Mucosa of descending colon (tissue), 3 donors: Measurements from ENCODE around the gene PPP1R26. TPM values are rescaled to one million over a fixed set of nuclear protein-coding genes. Genes with fewer than 3 reads are reported as not detected.

ENCODE experiments used
- ATAC-seq: fragments of 200-7000 bp; cut with Tn5 transposase; one replicate; pipeline ENCODE4 v1.9.1; 2020; ENCODE audit warnings: mild to moderate bottlenecking, moderate library complexity
- DNase-seq, 3 donors: peaks; one replicate each; pipeline ENCODE4 v3.0.0-alpha.2; 2020
- H3K36me3 ChIP-seq: fragments of 200-600 bp; one replicate; pipeline ENCODE4 v1.8.0; 2021; ENCODE audit warnings: low read depth, mild to moderate bottlenecking
- H3K4me1 ChIP-seq: fragments of 200-600 bp; one replicate; pipeline ENCODE4 v1.8.0; 2021; ENCODE audit warnings: low read depth, mild to moderate bottlenecking
- H3K4me3 ChIP-seq: fragments of 200-600 bp; one replicate; pipeline ENCODE4 v1.8.0; 2021; ENCODE audit warnings: mild to moderate bottlenecking
- H3K9me3 ChIP-seq: fragments of 200-600 bp; one replicate; pipeline ENCODE4 v1.8.0; 2021; ENCODE audit warnings: mild to moderate bottlenecking
- intact Hi-C, 2 donors: fragments of 100-400 bp; cut with DNase I in 1 of 2; cut with micrococcal nuclease in 1 of 2; formaldehyde crosslinking; loops; one replicate each; pipeline versions ENCODE4 v1.11.0 to v1.11.1; 2022; cut with DNase I, micrococcal nuclease
- total RNA-seq, 3 donors: library from RNA; stranded (reverse); fragmentation: NEBNext Ultra II Directional in 2 of 3; extraction: Animal tissue kit (Norgen Biotek cat#: 25700) in 2 of 3; gene quantifications; one replicate each; pipeline versions ENCODE4 v1.2.1 to v1.2.4, GENCODE V29; 2021 to 2023
- TF ChIP-seq, protein P1 (sequence below): fragments of 200-600 bp; IDR thresholded peaks from one replicate; pipeline ENCODE4 v1.8.0; 2022; ENCODE audit warnings: antibody characterized with exemption, mild to moderate bottlenecking
- donor health status: DM: no; HTN: no; CAD: no; lungs with moderate emphysema.
- donor health status: DM: no; HTN: no; CAD: no.
- donor health status: DM: no; HTN: yes; CAD: no.

The PPP1R26 gene
- total RNA-seq, 3 donors from 2014 or later: 16.4 to 24.5 (median 21.5) TPM

GRCh38 chr9:135520916-135521607 lies 41.5 kb downstream of the PPP1R26 start, which contains the start of gene LCN1:
Gene LCN1, plus strand, starts transcription at chr9:135521440. Its CDS starts 58 bp downstream, at chr9:135521498.
- Histone ChIP-seq H3K4me3 (no peak within 1 kb of the TSS), H3K4me1 (no peaks in the 10 kb centered on the region), H3K36me3 (no peaks in the 10 kb centered on the region), H3K9me3 (no peaks in the 10 kb centered on the region)
- intact Hi-C loops: no loop called here
- no peak for ATAC-seq
- TF ChIP-seq, protein P1, sequence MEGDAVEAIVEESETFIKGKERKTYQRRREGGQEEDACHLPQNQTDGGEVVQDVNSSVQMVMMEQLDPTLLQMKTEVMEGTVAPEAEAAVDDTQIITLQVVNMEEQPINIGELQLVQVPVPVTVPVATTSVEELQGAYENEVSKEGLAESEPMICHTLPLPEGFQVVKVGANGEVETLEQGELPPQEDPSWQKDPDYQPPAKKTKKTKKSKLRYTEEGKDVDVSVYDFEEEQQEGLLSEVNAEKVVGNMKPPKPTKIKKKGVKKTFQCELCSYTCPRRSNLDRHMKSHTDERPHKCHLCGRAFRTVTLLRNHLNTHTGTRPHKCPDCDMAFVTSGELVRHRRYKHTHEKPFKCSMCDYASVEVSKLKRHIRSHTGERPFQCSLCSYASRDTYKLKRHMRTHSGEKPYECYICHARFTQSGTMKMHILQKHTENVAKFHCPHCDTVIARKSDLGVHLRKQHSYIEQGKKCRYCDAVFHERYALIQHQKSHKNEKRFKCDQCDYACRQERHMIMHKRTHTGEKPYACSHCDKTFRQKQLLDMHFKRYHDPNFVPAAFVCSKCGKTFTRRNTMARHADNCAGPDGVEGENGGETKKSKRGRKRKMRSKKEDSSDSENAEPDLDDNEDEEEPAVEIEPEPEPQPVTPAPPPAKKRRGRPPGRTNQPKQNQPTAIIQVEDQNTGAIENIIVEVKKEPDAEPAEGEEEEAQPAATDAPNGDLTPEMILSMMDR: no peak
- no peak for DNase-seq

DNA sequence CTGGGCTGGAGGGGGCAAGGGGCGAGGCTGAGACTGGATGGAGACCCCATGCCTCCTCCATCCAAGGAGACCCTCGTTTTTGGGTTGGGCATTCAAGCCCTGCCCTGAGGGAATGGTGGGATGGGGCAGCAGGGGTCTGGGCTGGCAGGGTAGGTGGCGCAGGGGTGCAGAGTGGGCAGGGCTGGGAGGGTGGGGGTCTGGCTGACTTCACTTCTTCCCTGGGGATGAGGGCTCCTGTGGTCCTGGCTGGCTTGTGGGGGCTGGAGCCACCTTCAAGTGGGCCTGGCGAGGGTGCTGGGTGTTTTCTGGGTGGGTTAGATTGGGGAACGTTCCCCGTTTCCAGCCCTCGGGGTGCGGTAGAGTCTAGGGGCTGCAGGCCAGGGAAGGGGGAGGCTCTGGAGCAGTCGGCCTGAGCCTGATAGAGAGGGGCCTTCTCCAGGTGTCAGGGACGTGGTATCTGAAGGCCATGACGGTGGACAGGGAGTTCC lies 42.1 kb downstream of the PPP1R26 start:
- TF ChIP-seq, protein P1: no peak
- no peaks in the 10 kb centered on the region for H3K9me3 ChIP-seq
- no peaks in the 10 kb centered on the region for H3K36me3 ChIP-seq
- no peaks in the 10 kb centered on the region for H3K4me1 ChIP-seq
- ATAC-seq (no peak), DNase-seq (no peak)
- no peak overlapping the region for H3K4me3 ChIP-seq
- intact Hi-C loops: no loop called here

DNA sequence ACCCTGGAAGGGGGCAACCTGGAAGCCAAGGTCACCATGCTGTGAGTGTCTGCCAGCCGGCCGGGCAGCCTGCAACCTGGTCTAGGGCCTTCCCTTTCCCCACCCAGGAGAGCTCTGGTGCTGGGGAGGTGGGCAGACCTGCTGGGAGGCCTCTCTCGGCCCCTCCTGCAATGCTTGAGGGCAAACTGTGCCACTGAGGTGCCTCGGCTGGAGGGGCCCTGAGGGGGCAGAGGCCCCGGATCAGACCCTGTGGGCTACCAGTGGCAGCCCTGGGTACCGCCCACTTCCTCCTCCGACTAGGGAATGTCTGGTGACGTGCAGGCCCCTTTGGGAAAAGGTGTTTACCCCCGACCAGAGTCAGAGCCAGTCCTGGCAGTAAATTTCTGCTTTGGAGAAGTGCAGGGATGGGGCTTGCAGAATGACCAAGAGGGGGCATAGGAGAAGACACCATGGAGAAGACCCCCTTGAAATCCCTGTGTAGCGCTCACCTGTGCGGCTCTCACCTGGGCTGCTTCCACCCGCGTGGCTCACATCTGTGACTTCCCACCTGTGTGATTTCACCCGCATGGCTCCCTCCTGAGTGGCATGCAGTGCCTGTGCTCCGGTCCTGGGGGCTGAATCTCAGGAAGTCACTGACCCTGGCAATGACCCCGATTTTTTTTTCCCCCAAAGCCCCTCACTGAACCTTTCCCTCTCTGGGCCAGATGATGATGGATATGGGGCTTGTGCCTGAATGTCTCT lies 42.7 kb downstream of the PPP1R26 start:
- no peak overlapping the region for H3K4me3 ChIP-seq
- H3K9me3 ChIP-seq: no peaks in the 10 kb centered on the region
- TF ChIP-seq, protein P1: no peak
- DNase-seq (no peak), ATAC-seq (no peak)
- intact Hi-C loops: no loop called here
- H3K4me1 ChIP-seq: no peaks in the 10 kb centered on the region
- H3K36me3 ChIP-seq: no peaks in the 10 kb centered on the region

GRCh38 chr9:135522931-135523330 lies 43.3 kb downstream of the PPP1R26 start:
- Histone ChIP-seq H3K4me1 (no peaks in the 10 kb centered on the region), H3K4me3 (no peak overlapping the region), H3K36me3 (no peaks in the 10 kb centered on the region), H3K9me3 (no peaks in the 10 kb centered on the region)
- ATAC-seq (no peak), DNase-seq (no peak)
- intact Hi-C loops: no loop called here
- TF ChIP-seq, protein P1: no peak

- intact Hi-C loops: no loop called here
- DNase-seq: no peak
- TF ChIP-seq, protein P1: no peak
- no peaks in the 10 kb centered on the region for H3K4me1 ChIP-seq
- no peak for ATAC-seq
- no peak overlapping the region for H3K4me3 ChIP-seq
- no peaks in the 10 kb centered on the region for H3K36me3 ChIP-seq
- H3K9me3 ChIP-seq: no peaks in the 10 kb centered on the region
These were observed 44.0 kb downstream of the PPP1R26 start for GRCh38 chr9:135523521-135524129.
